Jurkat, Clone E6-1 (cell line): ENCODE data around the gene KLLN.
"Not testable (repeated sequence)": the region's sequence is repeated elsewhere in the genome, so short reads cannot be mapped to it uniquely, and the experiment has no call there.

Experiments
- DNase-seq: peaks from one replicate; pipeline ENCODE4 v3.0.0-alpha.2; 2011; ENCODE audit warnings: low read depth, low spot score
- H3K4me3 ChIP-seq: 2 replicates; pipeline ENCODE4 v1.5.1; 2011; ENCODE audit warnings: mild to moderate bottlenecking, low read length, control low read depth, moderate library complexity

Gene KLLN

GRCh38 chr10:87868277-87868676 is 4.9 kb upstream of the KLLN start:
- DNase-seq, result no peak
- H3K4me3 ChIP-seq, result peak overlapping the region; percentile 99

GRCh38 chr10:87867453-87867852 is 4.1 kb upstream of the KLLN start:
- H3K4me3 ChIP-seq, result peak overlapping the region; percentile 99
- DNase-seq, result no peak

- H3K4me3 ChIP-seq, result peak overlapping the region; percentile 99
- no peak for DNase-seq
These were observed 3.2 kb upstream of the KLLN start for GRCh38 chr10:87866412-87866974.

GRCh38 chr10:87865241-87865881 is 2.0 kb upstream of the KLLN start:
- DNase-seq, result no peak

GRCh38 chr10:87864496-87865059 is 1.2 kb upstream of the KLLN start:
- peak overlapping the region; percentile 99 for H3K4me3 ChIP-seq
- DNase-seq, result no peak

More at GRCh38 chr10:87865241-87865881, 2.0 kb upstream of the KLLN start:
- peak overlapping the region; percentile 99 for H3K4me3 ChIP-seq

GRCh38 chr10:87863951-87864495 is 690 bp upstream of the KLLN start:
- peak overlapping the region; percentile 99 for H3K4me3 ChIP-seq
- not testable (repeated sequence) for DNase-seq

- peak overlapping the region; percentile 99 for H3K4me3 ChIP-seq
- peak; percentile 65 for DNase-seq
These were observed 667 bp downstream of the KLLN start for GRCh38 chr10:87862679-87863052.

GRCh38 chr10:87861953-87862678 is 1.2 kb downstream of the KLLN start:
- H3K4me3 ChIP-seq, result peak overlapping the region; percentile 99
- peak; percentile 97 for DNase-seq

GRCh38 chr10:87861566-87861952 is 1.8 kb downstream of the KLLN start:
- DNase-seq, result no peak
- peak overlapping the region; percentile 99 for H3K4me3 ChIP-seq

- no peak overlapping the region for H3K4me3 ChIP-seq
- no peak for DNase-seq
These were observed 2.4 kb downstream of the KLLN start for GRCh38 chr10:87860816-87861403.

- no peak overlapping the region for H3K4me3 ChIP-seq
- DNase-seq, result peak; percentile 84
These were observed 3.1 kb downstream of the KLLN start for GRCh38 chr10:87860156-87860795.

- not testable (repeated sequence) for H3K4me3 ChIP-seq, DNase-seq
These were observed 7.7 kb downstream of the KLLN start for GRCh38 chr10:87855665-87856064.

GRCh38 chr10:87855247-87855646 is 8.1 kb downstream of the KLLN start:
- DNase-seq, H3K4me3 ChIP-seq: not testable (repeated sequence)

GRCh38 chr10:87852089-87852488 is 11.2 kb downstream of the KLLN start:
- no peak for DNase-seq
- H3K4me3 ChIP-seq, result no peak overlapping the region

- DNase-seq, result peak; percentile 92
- H3K4me3 ChIP-seq, result no peak overlapping the region
These were observed 12.6 kb downstream of the KLLN start for GRCh38 chr10:87850742-87851205.

GRCh38 chr10:87849001-87849400 is 14.3 kb downstream of the KLLN start:
- DNase-seq, result no peak
- H3K4me3 ChIP-seq, result no peak overlapping the region

- DNase-seq, result no peak
These were observed 15.8 kb downstream of the KLLN start for GRCh38 chr10:87847550-87847949.

GRCh38 chr10:87846711-87847110 is 16.6 kb downstream of the KLLN start:
- H3K4me3 ChIP-seq, DNase-seq: not testable (repeated sequence)

More at GRCh38 chr10:87847550-87847949, 15.8 kb downstream of the KLLN start:
- H3K4me3 ChIP-seq, result no peak overlapping the region

- no peak for DNase-seq
- no peak overlapping the region for H3K4me3 ChIP-seq
These were observed 17.3 kb downstream of the KLLN start for GRCh38 chr10:87846023-87846422.
